SK-N-SH treated with all-trans-retinoic acid at 6 μM for 48 hours (cell line): ENCODE measurements around the gene SNN.

ENCODE experiments used
- ATAC-seq: fragments of 200-7000 bp; cut with Tn5 transposase; 3 replicates; pipeline ENCODE4 v1.9.1; 2020; ENCODE audit warnings: mild to moderate bottlenecking, moderate library complexity
- BACH2 ChIP-seq: fragments of 250-450 bp; sonication (Bioruptor Pico); IDR thresholded peaks from 2 replicates; pipeline ENCODE4 v1.9.0; 2021; ENCODE audit warnings: mild to moderate bottlenecking, borderline replicate concordance
- CREB5 ChIP-seq: fragments of 250-450 bp; sonication (Bioruptor Pico); IDR thresholded peaks from 2 replicates; pipeline ENCODE4 v1.5.1; 2020; ENCODE audit warnings: low read depth, mild to moderate bottlenecking, moderate library complexity
- CSDC2 ChIP-seq: fragments of 250-450 bp; sonication (Bioruptor Pico); IDR thresholded peaks from 2 replicates; pipeline ENCODE4 v1.5.0; 2020; ENCODE audit warnings: mild to moderate bottlenecking, moderate library complexity
- CSRNP3 ChIP-seq: fragments of 250-450 bp; sonication (Bioruptor Pico); IDR thresholded peaks from 2 replicates; pipeline ENCODE4 v1.5.1; 2021; ENCODE audit warnings: mild to moderate bottlenecking, moderate library complexity
- ESRRG ChIP-seq: fragments of 250-450 bp; sonication (Bioruptor Pico); IDR thresholded peaks from 2 replicates; pipeline ENCODE4 v1.6.1; 2021; ENCODE audit warnings: mild to moderate bottlenecking
- GLIS3 ChIP-seq: fragments of 250-450 bp; sonication (Bioruptor Pico); IDR thresholded peaks from 2 replicates; pipeline ENCODE4 v1.5.0; 2020; ENCODE audit warnings: mild to moderate bottlenecking, moderate library complexity
- PPARA ChIP-seq: fragments of 250-450 bp; sonication (Bioruptor Pico); IDR thresholded peaks from 2 replicates; pipeline ENCODE4 v1.5.0; 2020; ENCODE audit warnings: mild to moderate bottlenecking, borderline replicate concordance
- RARB ChIP-seq: fragments of 250-450 bp; sonication (Bioruptor Pico); IDR thresholded peaks from 2 replicates; pipeline ENCODE4 v1.8.0; 2021; ENCODE audit warnings: mild to moderate bottlenecking, moderate library complexity
- SNAI2 ChIP-seq: fragments of 250-450 bp; sonication (Bioruptor Pico); IDR thresholded peaks from 2 replicates; pipeline ENCODE4 v1.5.0; 2020; ENCODE audit warnings: mild to moderate bottlenecking, moderate library complexity
- TCF4 ChIP-seq: fragments of 250-450 bp; sonication (Bioruptor Pico); IDR thresholded peaks from 2 replicates; pipeline ENCODE4 v1.8.0; 2021; ENCODE audit warnings: mild to moderate bottlenecking, moderate library complexity, borderline replicate concordance
- TSHZ2 ChIP-seq: fragments of 250-450 bp; sonication (Bioruptor Pico); IDR thresholded peaks from 2 replicates; pipeline ENCODE4 v1.5.0; 2020; ENCODE audit warnings: mild to moderate bottlenecking, moderate library complexity
- ZC3H10 ChIP-seq: fragments of 250-450 bp; sonication (Bioruptor Pico); IDR thresholded peaks from 2 replicates; pipeline ENCODE4 v1.5.1; 2021; ENCODE audit warnings: mild to moderate bottlenecking, moderate library complexity
- ZFP3 ChIP-seq: fragments of 250-450 bp; sonication (Bioruptor Pico); IDR thresholded peaks from 2 replicates; pipeline ENCODE4 v1.5.0; 2020; ENCODE audit warnings: mild to moderate bottlenecking, moderate library complexity
- ZFP30 ChIP-seq: fragments of 450-650 bp; formaldehyde crosslinking; IDR thresholded peaks from 2 replicates; pipeline ENCODE4 v1.5.0; 2022; ENCODE audit warnings: mild to moderate bottlenecking, moderate library complexity
- ZNF565 ChIP-seq: fragments of 450-650 bp; formaldehyde crosslinking; conservative IDR thresholded peaks from 2 replicates; pipeline ENCODE4 v1.5.0; 2020; ENCODE audit warnings: low read depth, mild to moderate bottlenecking, moderate library complexity
- ZNF70 ChIP-seq: fragments of 450-650 bp; formaldehyde crosslinking; IDR thresholded peaks from 2 replicates; pipeline ENCODE4 v1.5.0; 2020; ENCODE audit warnings: mild to moderate bottlenecking, moderate library complexity
- ZNF8 ChIP-seq: fragments of 450-650 bp; formaldehyde crosslinking; IDR thresholded peaks from 2 replicates; pipeline ENCODE4 v1.5.0; 2020; ENCODE audit warnings: mild to moderate bottlenecking, moderate library complexity

Gene SNN

GRCh38 chr16:11670171-11671131 lies 2.2 kb downstream of the SNN start:
- TF ChIP-seq PPARA (no peak), CSRNP3 (no peak), ZNF565 (CRISPR knock-in tag) (no peak)
- TF ChIP-seq, all 23 proteins: peak for 0
- no peak for ATAC-seq

- no peak for ATAC-seq
- TF ChIP-seq BACH2 (CRISPR knock-in tag) (no peak), ZFP30 (CRISPR knock-in tag) (no peak), ZNF565 (CRISPR knock-in tag) (no peak), TCF4 (no peak), PPARA (no peak), CREB5 (CRISPR knock-in tag) (no peak), RARB (CRISPR knock-in tag) (no peak), ZNF8 (no peak), GLIS3 (CRISPR knock-in tag) (no peak), CSDC2 (CRISPR knock-in tag) (no peak), TSHZ2 (CRISPR knock-in tag) (no peak), ESRRG (CRISPR knock-in tag) (no peak)
These were observed 3.0 kb downstream of the SNN start for GRCh38 chr16:11671271-11671670.

GRCh38 chr16:11671676-11672075 lies 3.4 kb downstream of the SNN start:
- no peak for TF ChIP-seq ZFP30 (CRISPR knock-in tag)
- no peak for TF ChIP-seq ZNF565 (CRISPR knock-in tag)
- TF ChIP-seq CSDC2 (CRISPR knock-in tag) = no peak
- no peak for TF ChIP-seq CREB5 (CRISPR knock-in tag)
- TF ChIP-seq SNAI2 = no peak
- no peak for TF ChIP-seq ZC3H10 (CRISPR knock-in tag)
- TF ChIP-seq RARB (CRISPR knock-in tag) = no peak
- ATAC-seq = no peak

GRCh38 chr16:11672206-11673090 lies 4.2 kb downstream of the SNN start:
- TF ChIP-seq ZC3H10 (CRISPR knock-in tag) = no peak
- no peak for TF ChIP-seq ZFP30 (CRISPR knock-in tag)
- TF ChIP-seq RARB (CRISPR knock-in tag) = no peak
- no peak for TF ChIP-seq ZNF565 (CRISPR knock-in tag)
- TF ChIP-seq ESRRG (CRISPR knock-in tag) = no peak
- TF ChIP-seq ZFP3 (CRISPR knock-in tag) = no peak
- TF ChIP-seq BACH2 (CRISPR knock-in tag) = no peak
- TF ChIP-seq ZNF70 (CRISPR knock-in tag) = no peak
- no peak for TF ChIP-seq TSHZ2 (CRISPR knock-in tag)
- TF ChIP-seq SNAI2 = no peak
- TF ChIP-seq, all 23 proteins: peak for 0
- no peak for ATAC-seq
